ENCODE measurements around the gene ISOC2.
"Not testable (repeated sequence)": the region's sequence is repeated elsewhere in the genome, so short reads cannot be mapped to it uniquely, and the experiment has no call there.

Gene ISOC2

DNA sequence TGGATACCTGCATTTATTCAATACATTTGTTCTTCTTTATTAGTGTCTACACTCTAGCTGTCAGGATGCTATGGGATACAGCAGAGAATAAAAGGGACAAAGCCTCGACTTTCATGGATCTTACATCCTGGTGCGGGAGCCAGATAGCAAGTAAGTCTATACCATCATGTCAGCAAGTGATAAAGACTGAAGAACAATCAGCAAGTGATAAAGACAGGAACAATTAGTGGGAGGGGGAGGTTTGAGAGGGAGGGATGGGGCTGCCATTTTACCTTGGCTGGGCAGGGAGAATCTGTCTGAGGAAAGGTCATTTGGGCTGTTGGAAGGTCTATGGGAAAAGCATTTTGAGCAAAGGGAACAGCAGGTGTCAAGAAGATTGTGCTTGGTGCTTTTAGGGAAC is 51.3 kb downstream of the ISOC2 start:
- TF ChIP-seq, protein P1, sequence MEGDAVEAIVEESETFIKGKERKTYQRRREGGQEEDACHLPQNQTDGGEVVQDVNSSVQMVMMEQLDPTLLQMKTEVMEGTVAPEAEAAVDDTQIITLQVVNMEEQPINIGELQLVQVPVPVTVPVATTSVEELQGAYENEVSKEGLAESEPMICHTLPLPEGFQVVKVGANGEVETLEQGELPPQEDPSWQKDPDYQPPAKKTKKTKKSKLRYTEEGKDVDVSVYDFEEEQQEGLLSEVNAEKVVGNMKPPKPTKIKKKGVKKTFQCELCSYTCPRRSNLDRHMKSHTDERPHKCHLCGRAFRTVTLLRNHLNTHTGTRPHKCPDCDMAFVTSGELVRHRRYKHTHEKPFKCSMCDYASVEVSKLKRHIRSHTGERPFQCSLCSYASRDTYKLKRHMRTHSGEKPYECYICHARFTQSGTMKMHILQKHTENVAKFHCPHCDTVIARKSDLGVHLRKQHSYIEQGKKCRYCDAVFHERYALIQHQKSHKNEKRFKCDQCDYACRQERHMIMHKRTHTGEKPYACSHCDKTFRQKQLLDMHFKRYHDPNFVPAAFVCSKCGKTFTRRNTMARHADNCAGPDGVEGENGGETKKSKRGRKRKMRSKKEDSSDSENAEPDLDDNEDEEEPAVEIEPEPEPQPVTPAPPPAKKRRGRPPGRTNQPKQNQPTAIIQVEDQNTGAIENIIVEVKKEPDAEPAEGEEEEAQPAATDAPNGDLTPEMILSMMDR (IDR thresholded peaks at IDR 0.05; ENCODE audit: insufficient read depth, low read depth, low read length, missing control alignments) = no peak
- H3K4me3 ChIP-seq (ENCODE audit: low read depth, low read length) = no peak overlapping the region
- DNase-seq (ENCODE audit: low read depth) = no peak

DNA sequence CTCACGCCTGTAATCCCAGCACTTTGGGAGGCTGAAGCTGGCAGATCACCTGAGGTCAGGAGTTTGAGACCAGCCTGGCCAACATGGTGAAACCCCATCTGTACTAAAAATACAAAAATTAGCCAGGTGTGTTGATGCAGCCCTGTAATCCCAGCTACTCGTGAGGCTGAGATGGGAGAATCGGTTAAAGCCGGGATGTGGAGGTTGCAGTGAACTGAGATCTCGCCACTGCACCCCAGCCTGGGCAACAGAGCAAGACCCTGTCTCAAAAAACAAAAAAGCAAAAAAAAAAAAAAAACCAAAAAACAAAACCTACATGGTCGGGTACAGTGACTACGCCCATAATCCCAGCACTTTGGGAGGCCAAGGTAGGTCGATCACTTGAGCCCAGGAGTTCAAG is 52.3 kb downstream of the ISOC2 start:
- DNase-seq (ENCODE audit: low read depth); H3K4me3 ChIP-seq (ENCODE audit: low read depth, low read length): not testable (repeated sequence)

DNA sequence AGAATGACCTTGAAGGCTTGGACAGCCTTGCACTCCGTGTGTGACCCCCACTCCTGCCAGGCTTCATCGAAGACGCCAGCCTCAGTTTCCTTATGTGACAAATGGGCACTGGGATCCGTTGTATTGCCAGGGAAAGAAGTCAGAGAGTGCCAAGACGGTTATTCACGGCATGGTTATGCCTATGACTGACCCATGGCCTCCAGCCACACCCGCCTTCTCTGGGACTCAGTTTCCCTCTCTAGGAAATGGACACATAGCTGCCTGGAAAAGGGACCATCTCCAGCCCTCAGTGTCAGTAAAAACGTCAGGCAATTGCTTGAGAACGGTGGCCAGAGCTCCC is 52.9 kb downstream of the ISOC2 start:
- H3K4me3 ChIP-seq (ENCODE audit: low read depth, low read length) = peak overlapping the region; percentile 64
- DNase-seq (ENCODE audit: low read depth) = no peak

DNA sequence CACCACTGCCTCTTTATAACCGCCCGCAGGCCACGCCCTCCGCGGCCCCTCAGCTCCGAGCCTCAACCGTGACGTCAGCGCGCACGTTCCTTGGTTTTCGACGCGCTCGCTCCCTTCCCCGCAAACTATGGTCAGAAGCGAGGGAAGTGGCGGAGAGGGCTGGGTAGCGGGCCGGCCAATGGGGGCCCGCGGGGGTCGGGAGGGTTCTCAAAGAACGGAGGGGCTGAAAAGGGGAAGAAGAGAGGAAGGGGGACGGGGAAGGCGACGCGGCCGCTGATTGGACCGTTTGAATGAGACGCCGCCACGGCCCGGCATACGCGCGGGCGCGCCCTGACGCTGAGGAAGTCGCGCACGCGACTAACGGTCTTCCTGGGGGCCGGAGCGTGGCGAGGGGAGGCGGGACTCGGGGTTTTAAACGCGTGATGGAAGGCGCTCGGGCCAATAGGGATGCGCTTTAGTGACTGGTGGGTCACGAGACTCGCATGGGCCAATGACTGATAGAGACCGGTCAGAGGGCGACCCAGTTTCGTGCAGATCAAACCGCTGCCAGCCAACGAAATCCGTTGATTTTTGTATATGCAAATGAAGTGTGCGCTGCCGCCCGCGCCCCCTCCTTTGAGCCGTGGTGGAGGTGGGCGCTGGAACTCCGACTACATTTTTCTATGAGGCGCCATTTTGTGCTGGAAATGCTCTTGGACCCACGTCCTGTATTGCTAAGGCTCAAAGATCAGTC is 53.5 kb downstream of the ISOC2 start:
- TF ChIP-seq, protein P1 (IDR thresholded peaks at IDR 0.05; ENCODE audit: insufficient read depth, low read depth, low read length, missing control alignments) = no peak
- peak; percentile 100 for DNase-seq (ENCODE audit: low read depth)

More for the DNA sequence above, 52.9 kb downstream of the ISOC2 start:
- TF ChIP-seq, protein P1 (IDR thresholded peaks at IDR 0.05; ENCODE audit: insufficient read depth, low read depth, low read length, missing control alignments) = no peak

DNA sequence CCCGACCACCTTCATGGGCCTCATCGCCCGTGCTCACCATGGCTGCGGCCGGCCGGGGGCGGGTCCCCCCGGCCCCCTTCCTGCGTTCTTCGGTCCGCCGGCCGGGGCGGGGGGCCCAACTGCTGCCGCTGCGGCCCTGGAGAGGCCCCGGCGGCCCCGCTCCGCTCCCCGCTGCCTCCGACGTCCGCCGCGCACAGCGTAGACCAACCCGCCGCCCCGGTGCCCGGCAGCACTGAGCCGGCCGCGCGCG is 54.0 kb downstream of the ISOC2 start, which contains the start of gene UBE2S:
Gene UBE2S (minus strand): TSS at position 239 of the 250 bp plus-strand sequence. CDS start 199 bp downstream, at position 40.
- peak within 1 kb of the TSS; percentile 85 for H3K4me3 ChIP-seq (ENCODE audit: low read depth, low read length)
- not testable (repeated sequence) for DNase-seq (ENCODE audit: low read depth)

More for the DNA sequence above, 53.5 kb downstream of the ISOC2 start:
- H3K4me3 ChIP-seq (ENCODE audit: low read depth, low read length) = peak overlapping the region; percentile 85

DNA sequence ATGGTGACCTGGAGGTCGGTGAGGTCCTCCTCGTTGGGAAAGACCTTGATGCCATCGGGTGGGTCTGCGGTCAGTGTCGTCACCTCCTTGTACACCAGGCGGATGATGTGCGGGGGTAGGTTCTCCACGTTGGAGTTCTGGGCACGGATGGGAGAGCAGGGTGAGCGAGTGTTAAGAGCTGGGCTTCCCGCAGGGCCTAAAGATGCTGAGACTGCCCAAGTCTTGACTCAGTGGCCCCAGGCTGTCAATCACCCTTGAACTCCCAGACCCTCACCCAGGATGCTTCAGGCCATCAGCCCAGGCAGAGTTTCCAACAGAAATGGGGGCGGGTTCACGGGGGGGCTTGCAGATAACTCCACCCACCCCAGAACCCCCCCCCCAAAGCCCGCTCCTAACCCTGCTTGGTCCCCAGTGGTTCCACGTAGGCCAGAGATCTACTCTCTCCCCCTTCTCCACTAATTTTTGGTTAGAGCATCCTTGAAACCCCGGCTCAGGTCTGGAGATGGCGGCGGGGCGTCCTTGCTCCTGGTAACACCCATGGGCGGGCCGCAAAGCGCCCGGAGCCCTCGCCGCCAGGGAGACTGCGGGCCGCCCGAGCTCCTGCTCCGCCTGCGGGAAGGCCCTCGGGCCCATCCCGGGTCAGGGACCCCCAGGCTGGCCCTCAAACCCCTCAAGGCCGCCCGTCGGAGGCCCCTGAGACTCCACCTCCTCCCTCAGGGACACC is 54.5 kb downstream of the ISOC2 start:
- TF ChIP-seq, protein P1 (IDR thresholded peaks at IDR 0.05; ENCODE audit: insufficient read depth, low read depth, low read length, missing control alignments) = no peak
- peak; percentile 53 for DNase-seq (ENCODE audit: low read depth)
- peak overlapping the region; percentile 85 for H3K4me3 ChIP-seq (ENCODE audit: low read depth, low read length)

DNA sequence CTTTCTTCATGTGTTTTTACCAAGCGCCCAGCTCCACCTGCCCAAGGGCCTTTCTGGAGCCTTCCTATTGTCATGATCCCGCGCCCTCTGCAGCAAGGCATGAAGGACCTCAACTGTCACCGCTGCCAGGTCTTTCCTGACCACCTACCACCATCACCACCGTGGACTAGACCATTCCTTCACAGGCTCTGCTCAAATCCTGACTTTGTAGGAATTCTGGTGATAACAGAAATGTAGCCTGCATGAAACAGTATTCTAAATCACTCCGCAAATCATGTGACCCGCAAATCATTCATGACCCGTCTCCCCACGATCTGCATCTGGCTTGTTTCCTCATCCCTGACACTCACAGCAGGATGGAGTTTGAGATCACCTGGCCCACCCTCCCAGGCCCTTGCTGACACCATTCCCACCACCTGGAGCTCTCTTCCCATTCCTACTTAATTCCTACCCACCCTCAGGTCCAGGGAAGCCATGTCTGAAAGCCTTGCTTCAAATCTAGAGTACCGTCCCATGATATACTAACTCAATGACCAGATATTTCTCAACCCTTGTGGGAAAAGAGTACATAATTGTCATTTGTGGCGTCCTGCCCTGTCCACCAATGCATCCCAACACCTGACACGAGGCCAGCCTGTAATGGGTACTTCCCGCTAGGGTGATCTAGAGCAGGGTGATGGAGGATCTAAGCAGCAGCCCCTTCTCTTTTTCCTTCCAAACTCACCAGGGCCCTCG is 55.2 kb downstream of the ISOC2 start:
- TF ChIP-seq, protein P1 (IDR thresholded peaks at IDR 0.05; ENCODE audit: insufficient read depth, low read depth, low read length, missing control alignments) = no peak
- peak overlapping the region; percentile 85 for H3K4me3 ChIP-seq (ENCODE audit: low read depth, low read length)
- peak; percentile 16 for DNase-seq (ENCODE audit: low read depth)
